ENCODE measurements around the gene NFATC1. TPM values are rescaled to one million over a fixed set of nuclear protein-coding genes. Genes with fewer than 3 reads are reported as not detected.

Gene NFATC1
- polyA plus RNA-seq, 1 of the 3 experiments (the other 2 are of a cell fraction): 0.02 TPM

DNA sequence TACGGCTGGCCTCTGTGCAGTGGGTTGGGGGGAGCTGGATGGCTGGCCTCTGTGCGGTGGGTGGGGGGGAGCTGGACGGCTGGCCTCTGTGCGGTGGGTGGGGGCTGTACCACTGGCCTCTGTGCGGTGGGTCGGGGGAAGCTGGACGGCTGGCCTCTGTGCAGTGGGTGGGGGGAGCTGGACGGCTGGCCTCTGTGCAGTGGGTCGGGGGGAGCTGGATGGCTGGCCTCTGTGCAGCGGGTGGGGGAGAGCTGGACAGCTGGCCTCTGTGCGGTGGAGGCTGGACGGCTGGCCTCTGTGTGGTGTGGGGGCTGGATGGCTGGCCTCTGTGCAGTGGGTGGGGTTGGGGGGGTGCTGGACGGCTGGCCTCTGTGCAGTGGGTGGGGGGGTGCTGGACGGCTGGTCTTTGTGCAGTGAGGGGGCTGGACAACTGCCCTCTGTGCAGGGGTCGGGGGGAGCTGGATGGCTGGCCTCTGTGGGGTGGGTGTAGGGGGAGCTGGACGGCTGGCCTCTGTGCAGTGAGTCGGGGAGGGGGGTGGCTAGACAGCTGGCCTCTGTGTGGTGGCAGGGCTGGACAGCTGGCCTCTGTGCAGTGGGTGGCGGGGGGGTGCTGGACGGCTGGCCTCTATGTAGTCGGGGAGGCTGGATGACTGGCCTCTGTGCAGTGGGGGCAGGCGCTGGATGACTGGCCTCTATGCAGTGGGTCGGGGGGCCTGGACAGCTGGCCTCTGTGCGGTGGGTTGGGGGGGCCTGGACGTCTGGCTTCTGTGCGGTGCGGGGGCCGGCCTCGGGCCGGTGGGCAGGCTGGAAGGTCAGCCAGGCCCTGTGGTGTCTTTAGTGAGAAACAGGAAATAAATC is 31.9 kb downstream of the NFATC1 start:
- Histone ChIP-seq H3K9me3 (no peaks in the 10 kb centered on the region), H3K79me2 (ENCODE audit: insufficient read depth) (no peaks in the 10 kb centered on the region), H3K4me2 (no peak overlapping the region), H3K9ac (no peak overlapping the region), H3K36me3 (replicated peaks in 1 of 2; ENCODE audit: control insufficient read depth in 1 of 2, insufficient read depth in 2 of 2, low read length in 1 of 2) (no peaks in the 10 kb centered on the region), H3K4me3 (ENCODE audit: low read depth in 2 of 2, low read length in 1 of 2) (no peak overlapping the region), H3K9me2 (no peaks in the 10 kb centered on the region), H2AFZ (ENCODE audit: low read depth) (no peak overlapping the region), H4K20me1 (ENCODE audit: insufficient read depth) (0 out of 2 replicates have a peak, but pooled peaks cover 4% of the 10 kb centered on the region), H3K27me3 (ENCODE audit: insufficient read depth) (peaks cover 93% of the 10 kb centered on the region), H3K4me1 (ENCODE audit: control insufficient read depth in 1 of 2, insufficient read depth in 2 of 2, low read depth in 1 of 2, low read length in 1 of 2) (no peaks in the 10 kb centered on the region), H3K27ac (ENCODE audit: low read depth in 2 of 2, low read length in 1 of 2) (no peak overlapping the region), H3F3A (replicated peaks; ENCODE audit: insufficient read depth) (peaks cover 3% of the 10 kb centered on the region)
- TF ChIP-seq TEAD4 (IDR thresholded peaks at IDR 0.05; ENCODE audit: borderline replicate concordance, insufficient read depth): no peak
- TF ChIP-seq SIN3A (IDR thresholded peaks at IDR 0.05; ENCODE audit: borderline replicate concordance, low read depth, low read length): no peak
- no peak for TF ChIP-seq ELF1 (IDR thresholded peaks at IDR 0.05)
- TF ChIP-seq FOSL2 (IDR thresholded peaks at IDR 0.05; ENCODE audit: borderline replicate concordance, low read depth): no peak
- TF ChIP-seq GABPA (IDR thresholded peaks at IDR 0.05; ENCODE audit: low read depth): no peak
- TF ChIP-seq GATA2 (CRISPR knock-in tag; IDR thresholded peaks at IDR 0.05): no peak
- no peak for TF ChIP-seq MEF2A (IDR thresholded peaks at IDR 0.05; ENCODE audit: borderline replicate concordance, low read depth)
- TF ChIP-seq SMC3 (IDR thresholded peaks at IDR 0.05; ENCODE audit: low read depth, low read length): no peak
- TF ChIP-seq, protein P1, sequence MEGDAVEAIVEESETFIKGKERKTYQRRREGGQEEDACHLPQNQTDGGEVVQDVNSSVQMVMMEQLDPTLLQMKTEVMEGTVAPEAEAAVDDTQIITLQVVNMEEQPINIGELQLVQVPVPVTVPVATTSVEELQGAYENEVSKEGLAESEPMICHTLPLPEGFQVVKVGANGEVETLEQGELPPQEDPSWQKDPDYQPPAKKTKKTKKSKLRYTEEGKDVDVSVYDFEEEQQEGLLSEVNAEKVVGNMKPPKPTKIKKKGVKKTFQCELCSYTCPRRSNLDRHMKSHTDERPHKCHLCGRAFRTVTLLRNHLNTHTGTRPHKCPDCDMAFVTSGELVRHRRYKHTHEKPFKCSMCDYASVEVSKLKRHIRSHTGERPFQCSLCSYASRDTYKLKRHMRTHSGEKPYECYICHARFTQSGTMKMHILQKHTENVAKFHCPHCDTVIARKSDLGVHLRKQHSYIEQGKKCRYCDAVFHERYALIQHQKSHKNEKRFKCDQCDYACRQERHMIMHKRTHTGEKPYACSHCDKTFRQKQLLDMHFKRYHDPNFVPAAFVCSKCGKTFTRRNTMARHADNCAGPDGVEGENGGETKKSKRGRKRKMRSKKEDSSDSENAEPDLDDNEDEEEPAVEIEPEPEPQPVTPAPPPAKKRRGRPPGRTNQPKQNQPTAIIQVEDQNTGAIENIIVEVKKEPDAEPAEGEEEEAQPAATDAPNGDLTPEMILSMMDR (IDR thresholded peaks at IDR 0.05): no peak
- TF ChIP-seq YY1 (IDR thresholded peaks at IDR 0.05; ENCODE audit: low read depth): no peak
- TF ChIP-seq, protein P2, sequence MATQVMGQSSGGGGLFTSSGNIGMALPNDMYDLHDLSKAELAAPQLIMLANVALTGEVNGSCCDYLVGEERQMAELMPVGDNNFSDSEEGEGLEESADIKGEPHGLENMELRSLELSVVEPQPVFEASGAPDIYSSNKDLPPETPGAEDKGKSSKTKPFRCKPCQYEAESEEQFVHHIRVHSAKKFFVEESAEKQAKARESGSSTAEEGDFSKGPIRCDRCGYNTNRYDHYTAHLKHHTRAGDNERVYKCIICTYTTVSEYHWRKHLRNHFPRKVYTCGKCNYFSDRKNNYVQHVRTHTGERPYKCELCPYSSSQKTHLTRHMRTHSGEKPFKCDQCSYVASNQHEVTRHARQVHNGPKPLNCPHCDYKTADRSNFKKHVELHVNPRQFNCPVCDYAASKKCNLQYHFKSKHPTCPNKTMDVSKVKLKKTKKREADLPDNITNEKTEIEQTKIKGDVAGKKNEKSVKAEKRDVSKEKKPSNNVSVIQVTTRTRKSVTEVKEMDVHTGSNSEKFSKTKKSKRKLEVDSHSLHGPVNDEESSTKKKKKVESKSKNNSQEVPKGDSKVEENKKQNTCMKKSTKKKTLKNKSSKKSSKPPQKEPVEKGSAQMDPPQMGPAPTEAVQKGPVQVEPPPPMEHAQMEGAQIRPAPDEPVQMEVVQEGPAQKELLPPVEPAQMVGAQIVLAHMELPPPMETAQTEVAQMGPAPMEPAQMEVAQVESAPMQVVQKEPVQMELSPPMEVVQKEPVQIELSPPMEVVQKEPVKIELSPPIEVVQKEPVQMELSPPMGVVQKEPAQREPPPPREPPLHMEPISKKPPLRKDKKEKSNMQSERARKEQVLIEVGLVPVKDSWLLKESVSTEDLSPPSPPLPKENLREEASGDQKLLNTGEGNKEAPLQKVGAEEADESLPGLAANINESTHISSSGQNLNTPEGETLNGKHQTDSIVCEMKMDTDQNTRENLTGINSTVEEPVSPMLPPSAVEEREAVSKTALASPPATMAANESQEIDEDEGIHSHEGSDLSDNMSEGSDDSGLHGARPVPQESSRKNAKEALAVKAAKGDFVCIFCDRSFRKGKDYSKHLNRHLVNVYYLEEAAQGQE (IDR thresholded peaks at IDR 0.05; ENCODE audit: low read depth, low read length): no peak
- TF ChIP-seq CHD2 (IDR thresholded peaks at IDR 0.05; ENCODE audit: low read length, partially characterized antibody): no peak
- TF ChIP-seq EZH2phosphoT487 (IDR thresholded peaks at IDR 0.05; ENCODE audit: borderline replicate concordance, low read depth): no peak
- TF ChIP-seq NFIC (IDR thresholded peaks at IDR 0.05; ENCODE audit: borderline replicate concordance): no peak
- TF ChIP-seq, protein P3, sequence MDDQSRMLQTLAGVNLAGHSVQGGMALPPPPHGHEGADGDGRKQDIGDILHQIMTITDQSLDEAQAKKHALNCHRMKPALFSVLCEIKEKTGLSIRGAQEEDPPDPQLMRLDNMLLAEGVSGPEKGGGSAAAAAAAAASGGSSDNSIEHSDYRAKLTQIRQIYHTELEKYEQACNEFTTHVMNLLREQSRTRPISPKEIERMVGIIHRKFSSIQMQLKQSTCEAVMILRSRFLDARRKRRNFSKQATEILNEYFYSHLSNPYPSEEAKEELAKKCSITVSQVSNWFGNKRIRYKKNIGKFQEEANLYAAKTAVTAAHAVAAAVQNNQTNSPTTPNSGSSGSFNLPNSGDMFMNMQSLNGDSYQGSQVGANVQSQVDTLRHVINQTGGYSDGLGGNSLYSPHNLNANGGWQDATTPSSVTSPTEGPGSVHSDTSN (IDR thresholded peaks at IDR 0.05): no peak
- no peak for TF ChIP-seq RFX5 (IDR thresholded peaks at IDR 0.05; ENCODE audit: low read length)
- TF ChIP-seq, protein P4, sequence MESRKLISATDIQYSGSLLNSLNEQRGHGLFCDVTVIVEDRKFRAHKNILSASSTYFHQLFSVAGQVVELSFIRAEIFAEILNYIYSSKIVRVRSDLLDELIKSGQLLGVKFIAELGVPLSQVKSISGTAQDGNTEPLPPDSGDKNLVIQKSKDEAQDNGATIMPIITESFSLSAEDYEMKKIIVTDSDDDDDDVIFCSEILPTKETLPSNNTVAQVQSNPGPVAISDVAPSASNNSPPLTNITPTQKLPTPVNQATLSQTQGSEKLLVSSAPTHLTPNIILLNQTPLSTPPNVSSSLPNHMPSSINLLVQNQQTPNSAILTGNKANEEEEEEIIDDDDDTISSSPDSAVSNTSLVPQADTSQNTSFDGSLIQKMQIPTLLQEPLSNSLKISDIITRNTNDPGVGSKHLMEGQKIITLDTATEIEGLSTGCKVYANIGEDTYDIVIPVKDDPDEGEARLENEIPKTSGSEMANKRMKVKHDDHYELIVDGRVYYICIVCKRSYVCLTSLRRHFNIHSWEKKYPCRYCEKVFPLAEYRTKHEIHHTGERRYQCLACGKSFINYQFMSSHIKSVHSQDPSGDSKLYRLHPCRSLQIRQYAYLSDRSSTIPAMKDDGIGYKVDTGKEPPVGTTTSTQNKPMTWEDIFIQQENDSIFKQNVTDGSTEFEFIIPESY (IDR thresholded peaks at IDR 0.05; ENCODE audit: borderline replicate concordance, low read depth): no peak
- TF ChIP-seq TAF1 (IDR thresholded peaks at IDR 0.05; ENCODE audit: borderline replicate concordance, low read depth, low read length): no peak
- no peak for TF ChIP-seq TCF12 (IDR thresholded peaks at IDR 0.05)
- WGBS (ENCODE audit: low lambda C conversion rate): 14% methylated on average over 12 of the region's 29 CpGs
- ChIA-PET CTCF (no interaction called here), POLR2A (no interaction called here)
- DNase-seq: no peak
